GM12865 (cell line): ENCODE measurements around the gene CPLX3.
A peak's percentile ranks its signal among the peaks of the same experiment; 100 is the strongest.

Experiments used
- DNase-seq: peaks from one replicate; pipeline ENCODE4 v3.0.0; 2010; ENCODE audit warnings: low read depth
- H3K4me3 ChIP-seq: 2 replicates; pipeline ENCODE4 v1.5.1; 2011; ENCODE audit warnings: mild to moderate bottlenecking, low read depth, low read length, control low read depth
- TF ChIP-seq, protein P1 (sequence below): IDR thresholded peaks from 2 replicates; pipeline ENCODE4 v1.5.1; 2011; ENCODE audit warnings: low read length, control low read depth, low read depth, inconsistent platforms; ENCODE audit not compliant: insufficient read depth; ENCODE audit errors: missing control alignments

CPLX3 gene

DNA sequence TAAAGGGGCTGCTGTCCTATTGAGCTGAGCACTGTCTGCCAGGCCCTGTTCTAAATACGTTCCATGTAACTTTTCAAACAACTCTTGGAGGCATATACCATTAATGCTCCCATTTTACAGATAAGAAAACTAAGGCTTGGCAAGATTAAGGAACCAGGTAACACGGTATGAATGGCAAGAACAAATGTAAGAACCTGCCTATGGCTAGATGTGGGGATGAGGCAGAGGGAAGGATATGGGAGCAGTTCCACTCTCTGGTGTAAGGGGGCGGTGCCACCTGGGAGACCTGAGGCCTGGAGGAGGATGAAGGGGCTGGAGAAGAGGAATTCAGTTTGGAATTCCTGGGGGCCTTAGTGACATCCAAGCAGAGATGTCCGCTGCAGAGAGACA is 17.6 kb upstream of the CPLX3 start:
- TF ChIP-seq, protein P1, sequence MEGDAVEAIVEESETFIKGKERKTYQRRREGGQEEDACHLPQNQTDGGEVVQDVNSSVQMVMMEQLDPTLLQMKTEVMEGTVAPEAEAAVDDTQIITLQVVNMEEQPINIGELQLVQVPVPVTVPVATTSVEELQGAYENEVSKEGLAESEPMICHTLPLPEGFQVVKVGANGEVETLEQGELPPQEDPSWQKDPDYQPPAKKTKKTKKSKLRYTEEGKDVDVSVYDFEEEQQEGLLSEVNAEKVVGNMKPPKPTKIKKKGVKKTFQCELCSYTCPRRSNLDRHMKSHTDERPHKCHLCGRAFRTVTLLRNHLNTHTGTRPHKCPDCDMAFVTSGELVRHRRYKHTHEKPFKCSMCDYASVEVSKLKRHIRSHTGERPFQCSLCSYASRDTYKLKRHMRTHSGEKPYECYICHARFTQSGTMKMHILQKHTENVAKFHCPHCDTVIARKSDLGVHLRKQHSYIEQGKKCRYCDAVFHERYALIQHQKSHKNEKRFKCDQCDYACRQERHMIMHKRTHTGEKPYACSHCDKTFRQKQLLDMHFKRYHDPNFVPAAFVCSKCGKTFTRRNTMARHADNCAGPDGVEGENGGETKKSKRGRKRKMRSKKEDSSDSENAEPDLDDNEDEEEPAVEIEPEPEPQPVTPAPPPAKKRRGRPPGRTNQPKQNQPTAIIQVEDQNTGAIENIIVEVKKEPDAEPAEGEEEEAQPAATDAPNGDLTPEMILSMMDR = peak; percentile 1
- no peak for DNase-seq
- H3K4me3 ChIP-seq = no peak overlapping the region

DNA sequence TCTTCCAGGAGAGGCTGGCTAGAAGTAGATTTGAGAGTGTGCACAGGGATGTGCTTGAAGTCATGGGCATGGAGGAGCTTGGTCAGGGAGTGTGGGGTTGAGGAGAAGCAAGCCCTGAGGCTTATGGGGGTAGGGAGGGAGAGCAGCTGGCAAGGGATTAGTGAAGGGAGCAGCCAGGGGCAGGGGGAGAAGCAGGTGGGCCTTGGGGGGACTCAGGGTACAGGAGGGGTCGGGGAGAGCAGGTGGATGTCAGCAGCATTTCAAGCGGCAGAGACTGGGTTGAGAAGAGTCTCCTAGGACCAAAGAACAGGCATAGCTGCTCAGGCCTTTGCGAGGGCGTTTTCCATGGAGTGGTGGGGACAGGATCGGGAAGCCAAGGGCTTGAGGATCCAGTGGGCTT is 17.2 kb upstream of the CPLX3 start:
- DNase-seq = no peak
- TF ChIP-seq, protein P1 = no peak
- H3K4me3 ChIP-seq = no peak overlapping the region

DNA sequence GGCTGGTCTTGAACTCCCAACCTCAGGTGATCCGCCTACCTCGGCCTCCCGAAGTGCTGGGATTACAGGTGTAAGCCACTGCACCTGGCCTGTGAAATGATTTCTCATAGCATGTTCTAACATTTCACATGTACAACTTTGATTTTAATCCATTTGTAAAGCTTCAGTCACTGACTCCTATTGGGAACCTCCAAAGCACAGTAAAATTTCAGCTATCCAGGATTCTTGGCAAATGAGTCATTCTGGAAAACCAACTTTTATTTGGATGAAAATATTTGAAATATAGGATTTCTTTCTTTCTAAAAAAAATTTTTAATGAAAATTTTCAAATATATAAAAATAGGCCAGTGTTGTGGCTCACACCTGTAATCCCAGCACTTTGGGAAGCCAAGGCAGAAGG is 16.5 kb upstream of the CPLX3 start:
- TF ChIP-seq, protein P1 = no peak
- no peak overlapping the region for H3K4me3 ChIP-seq
- no peak for DNase-seq

DNA sequence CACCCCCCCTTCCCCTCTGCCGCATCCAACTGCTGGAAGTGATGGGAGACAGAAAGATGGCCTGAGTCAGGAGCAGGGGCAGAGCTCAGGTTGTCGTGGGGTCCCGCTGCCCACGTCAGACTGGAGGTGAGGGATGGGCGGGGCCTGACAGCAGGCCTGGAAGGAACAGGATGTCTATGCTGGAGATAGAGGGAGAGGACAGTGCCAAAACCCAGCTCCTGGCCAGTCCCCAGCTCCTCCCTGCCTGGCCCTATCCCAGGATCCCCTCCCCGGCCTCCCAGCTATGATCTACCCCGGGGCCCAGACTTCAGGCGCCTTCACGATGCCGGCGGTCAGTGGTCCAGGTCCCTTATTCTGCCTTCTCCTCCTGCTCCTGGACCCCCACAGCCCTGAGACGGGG is 13.9 kb upstream of the CPLX3 start, which contains the start of gene LMAN1L:
TSS of gene LMAN1L (plus strand) at position 303 of the 400 bp plus-strand sequence. CDS start at position 323, 20 bp downstream.
- TF ChIP-seq, protein P1 = no peak
- no peak for DNase-seq
- H3K4me3 ChIP-seq = no peak within 1 kb of the TSS

DNA sequence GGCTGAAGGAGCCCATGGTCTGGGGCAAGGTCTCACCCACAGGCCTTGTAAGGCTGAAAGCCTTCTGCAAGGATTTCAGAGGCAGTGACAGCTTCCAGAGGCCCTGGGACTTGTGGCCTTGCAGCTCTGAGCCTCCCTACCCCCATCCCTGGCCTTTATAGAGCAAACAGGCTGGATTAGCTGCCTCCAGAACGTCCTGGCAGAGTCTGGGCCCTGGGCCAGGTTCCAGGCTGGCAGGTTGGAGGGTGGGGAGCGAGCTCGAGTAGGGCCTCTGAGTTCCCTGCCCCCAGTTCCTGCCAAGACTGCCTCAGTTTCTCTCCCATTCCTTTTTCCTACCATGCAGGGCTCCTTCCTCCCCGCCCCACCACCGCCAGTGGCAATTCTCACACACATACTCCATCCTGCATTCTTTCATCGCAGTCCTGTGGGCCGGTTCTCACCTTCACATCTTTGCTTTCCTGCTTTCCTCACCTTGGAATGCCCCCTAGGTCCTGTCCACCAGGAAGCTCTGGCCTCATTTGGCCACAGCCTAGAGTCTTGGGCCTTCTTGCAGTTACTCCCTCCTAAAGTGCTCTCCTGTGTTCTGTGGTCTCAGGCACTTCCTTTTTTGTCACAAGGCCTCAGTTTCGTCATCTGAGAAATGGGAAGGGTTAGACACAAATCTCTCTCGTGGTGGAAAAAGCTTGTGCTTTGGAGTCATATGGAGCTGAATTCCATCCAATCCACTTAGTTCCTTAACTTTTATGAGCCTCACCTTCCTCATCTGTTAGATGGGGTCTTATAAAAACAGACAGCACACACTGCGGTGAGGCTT is 11.1 kb upstream of the CPLX3 start:
- no peak for DNase-seq
- no peak overlapping the region for H3K4me3 ChIP-seq
- TF ChIP-seq, protein P1 = no peak

DNA sequence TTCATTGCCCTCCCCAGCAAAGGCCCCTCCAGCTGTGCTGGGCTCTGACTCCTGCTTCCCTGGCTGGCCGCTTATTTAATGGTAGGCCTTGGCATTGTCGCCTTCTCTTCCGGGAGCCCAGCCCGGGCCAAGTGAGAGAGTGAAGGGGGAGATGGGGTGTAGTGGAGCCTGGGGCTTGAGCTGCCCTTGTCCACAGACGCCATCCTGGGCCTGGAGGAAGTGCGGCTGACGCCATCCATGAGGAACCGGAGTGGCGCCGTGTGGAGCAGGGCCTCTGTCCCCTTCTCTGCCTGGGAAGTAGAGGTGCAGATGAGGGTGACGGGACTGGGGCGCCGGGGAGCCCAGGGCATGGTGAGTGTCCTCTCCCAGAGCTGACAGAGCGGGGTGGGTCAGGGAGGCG is 10.5 kb upstream of the CPLX3 start:
- DNase-seq = no peak
- TF ChIP-seq, protein P1 = no peak
- H3K4me3 ChIP-seq = no peak overlapping the region
